Limb (tissue), 2 donors: ENCODE measurements around the gene C9orf57.
"Not testable (repeated sequence)": the region's sequence is repeated elsewhere in the genome, so short reads cannot be mapped to it uniquely, and the experiment has no call there.

Experiments
- DNase-seq, 2 donors: peaks; one replicate each; pipeline ENCODE4 v3.0.0-alpha.2; 2016; ENCODE audit errors: extremely low spot score in 2 of 2

The C9orf57 gene, protein sequence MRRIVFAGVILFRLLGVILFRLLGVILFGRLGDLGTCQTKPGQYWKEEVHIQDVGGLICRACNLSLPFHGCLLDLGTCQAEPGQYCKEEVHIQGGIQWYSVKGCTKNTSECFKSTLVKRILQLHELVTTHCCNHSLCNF

DNA sequence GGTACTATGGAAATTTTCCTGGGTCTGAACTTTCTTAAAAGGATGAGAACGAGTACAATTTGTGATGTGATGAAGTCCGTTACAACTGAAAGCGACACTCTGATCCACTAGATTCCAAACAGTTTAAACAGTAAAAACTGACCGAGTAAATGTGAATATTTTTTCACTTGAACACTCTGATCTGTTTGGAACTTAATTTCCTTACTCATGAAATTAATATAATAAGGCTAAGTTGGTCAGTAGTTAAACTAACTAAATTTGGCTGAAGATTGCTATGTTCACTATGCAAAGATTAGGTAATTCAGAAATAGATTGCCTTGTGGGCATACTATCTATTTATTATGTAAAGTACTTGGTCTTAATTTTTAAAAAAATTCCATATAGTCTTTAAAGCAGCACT is at the start of gene C9orf57:
Gene C9orf57 (minus strand): TSS at position 101 of the 400 bp plus-strand sequence. CDS start 1,282 bp downstream, outside the sequence.
- DNase-seq, result no peak

DNA sequence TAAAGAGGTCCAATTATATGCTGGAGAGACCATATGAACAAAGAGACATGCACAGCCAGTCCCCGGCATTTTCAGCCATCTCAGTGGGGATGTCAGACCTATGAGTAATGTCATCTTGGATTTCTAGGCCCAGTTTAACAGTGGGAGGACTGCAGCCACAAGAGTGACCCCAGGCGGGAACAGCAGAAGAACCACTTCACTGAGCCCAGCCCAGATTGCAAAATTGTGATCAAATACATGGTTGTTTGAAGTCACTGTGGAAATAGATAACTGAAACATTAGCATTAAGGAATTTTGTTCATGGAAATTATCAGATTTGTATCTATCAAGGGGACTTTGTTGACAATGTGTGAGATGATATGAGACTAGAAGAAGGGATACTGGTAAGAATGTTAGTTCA is 42.1 kb upstream of the C9orf57 start:
- no peak for DNase-seq

GRCh38 chr9:72095520-72095919 is 35.1 kb upstream of the C9orf57 start:
- not testable (repeated sequence) for DNase-seq

DNA sequence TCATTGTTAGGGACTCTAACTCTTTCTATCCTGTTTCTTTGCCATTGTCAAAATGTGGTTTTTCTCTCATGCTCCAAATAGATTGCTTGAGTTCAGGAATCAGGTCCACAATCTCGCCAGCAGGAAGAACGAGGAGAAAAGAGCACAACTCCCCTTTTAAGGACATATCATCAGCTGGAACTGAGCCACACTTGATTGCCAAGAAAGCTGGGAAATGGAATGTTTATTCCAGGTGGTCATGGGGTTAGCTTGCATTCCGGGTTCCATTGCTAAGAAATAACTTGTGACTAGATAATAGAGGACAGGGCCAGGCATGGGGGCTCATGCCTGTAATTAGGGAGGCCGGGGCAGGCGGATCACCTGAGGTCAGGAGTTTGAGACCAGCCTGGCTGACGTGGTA is 32.4 kb upstream of the C9orf57 start:
- DNase-seq, result no peak

DNA sequence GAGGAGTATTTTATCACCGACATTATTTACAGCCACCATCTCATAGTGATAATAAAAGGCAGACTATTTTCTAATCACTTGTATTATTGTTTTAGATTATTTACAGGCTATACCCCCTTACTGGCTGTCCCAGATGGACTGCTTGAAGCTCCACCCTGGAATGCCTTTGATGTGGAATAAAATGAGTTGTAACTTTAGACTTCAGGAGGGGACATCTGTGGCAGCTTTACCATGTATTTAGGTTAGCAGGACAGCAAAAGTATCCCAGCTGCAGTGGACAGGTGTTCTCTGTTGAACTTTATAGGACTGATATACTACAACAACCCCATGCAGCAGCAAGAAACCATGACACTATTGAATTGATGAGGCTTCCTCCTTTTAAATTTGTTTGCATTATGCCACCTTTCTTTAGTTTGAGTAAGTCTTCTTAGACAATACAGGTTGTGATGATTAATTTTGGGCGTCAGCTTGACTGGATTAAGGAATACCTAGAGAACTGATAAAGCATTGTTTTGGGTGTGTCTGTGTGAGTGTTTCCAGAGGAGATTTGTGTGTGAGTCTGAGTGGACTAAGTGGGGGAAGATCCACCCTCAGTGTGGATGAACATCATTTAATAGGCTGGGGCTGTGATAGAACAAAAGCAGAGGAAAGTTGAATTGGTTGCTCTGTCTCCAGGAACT is 29.2 kb upstream of the C9orf57 start:
- no peak for DNase-seq

DNA sequence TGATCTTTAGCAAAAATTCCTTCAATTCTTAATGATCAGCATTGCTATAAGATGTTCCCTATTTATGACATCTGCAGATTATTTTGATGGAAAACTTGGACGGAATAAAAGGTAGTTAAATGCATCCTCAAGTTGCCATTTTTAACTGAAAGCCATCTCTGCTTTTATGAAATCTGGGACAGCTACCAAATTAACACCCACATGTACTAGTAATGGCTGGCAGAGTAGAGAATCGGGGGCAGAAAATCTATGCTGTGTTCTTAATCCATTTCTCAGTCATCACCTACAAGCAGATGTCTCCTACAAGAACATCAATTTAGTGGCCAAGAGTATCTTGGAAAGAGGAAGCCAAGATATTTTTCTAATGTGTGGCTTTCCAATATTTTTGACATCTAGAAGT is 22.1 kb upstream of the C9orf57 start:
- no peak for DNase-seq

DNA sequence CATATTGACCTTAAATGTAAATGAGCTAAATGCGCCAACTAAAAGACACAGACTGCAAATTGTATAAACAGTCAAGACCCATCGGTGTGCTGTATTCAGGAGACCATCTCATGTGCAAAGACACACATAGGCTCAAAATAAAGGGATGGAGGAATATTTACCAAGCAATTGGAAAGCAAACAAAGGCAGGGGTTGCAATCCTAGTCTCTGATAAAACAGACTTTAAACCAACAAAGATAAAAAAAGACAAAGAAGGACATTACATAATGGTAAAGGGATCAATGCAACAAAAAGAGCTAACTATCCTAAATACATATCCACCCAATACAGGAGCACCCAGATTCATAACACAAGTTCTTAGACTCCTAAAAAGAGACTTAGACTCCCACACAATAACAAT is 14.3 kb upstream of the C9orf57 start:
- not testable (repeated sequence) for DNase-seq

DNA sequence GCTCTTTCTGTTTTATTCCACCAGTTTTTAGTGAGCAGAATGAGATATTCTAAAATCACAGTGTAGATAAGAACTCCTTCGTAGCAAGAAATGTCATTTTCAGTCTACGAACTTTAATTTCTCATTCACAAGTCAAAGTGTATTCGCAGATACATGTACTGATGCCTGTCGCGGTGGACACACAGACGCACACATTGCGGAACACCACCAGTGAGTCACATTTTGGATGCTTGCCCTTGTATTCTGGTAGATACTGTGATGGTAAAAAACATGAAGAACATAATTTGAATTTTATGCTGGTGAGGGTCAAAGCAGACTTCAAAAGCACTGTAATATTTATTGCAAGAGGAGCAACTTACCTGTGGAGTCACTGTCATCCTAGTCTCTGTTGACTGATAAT is 4.7 kb upstream of the C9orf57 start:
- DNase-seq, result no peak

DNA sequence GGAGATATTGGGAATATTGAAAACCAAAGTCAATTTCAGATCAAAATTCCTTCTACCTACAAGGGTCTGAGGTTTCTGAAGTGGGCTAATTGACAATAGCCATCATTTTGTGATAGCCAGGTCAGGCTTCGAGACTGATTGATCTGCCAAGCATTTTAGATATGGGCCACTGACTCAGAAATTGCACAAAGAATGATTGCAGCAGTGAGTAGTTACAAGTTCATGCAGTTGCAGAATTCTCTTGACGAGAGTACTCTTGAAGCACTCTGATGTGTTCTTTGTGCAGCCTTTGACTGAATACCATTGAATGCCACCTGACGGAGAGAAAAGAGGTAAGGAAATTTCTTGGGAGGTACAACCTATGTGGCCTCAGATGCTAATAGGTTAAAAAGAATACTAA is 8.3 kb downstream of the C9orf57 start:
- DNase-seq, result no peak

DNA sequence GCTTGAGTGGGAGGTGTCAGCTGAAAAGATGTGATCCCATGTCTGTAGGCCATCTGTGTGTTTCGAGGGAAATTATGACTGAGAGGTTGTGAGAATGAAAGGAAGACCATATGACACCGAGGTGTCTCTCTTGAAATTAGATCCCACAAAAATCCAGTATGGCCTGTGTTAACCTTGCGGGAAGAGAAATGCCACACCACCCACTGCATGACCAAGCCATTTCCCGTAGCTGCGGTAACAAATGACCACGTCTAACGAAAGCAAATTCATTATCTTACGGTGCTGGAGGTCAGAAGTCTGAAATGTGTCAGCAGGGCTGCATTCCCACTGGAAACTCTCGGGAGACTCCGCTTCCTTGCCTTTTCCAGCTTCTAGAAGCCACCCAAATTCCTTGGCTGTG is 11.6 kb downstream of the C9orf57 start:
- no peak for DNase-seq

- DNase-seq, result no peak
Measured at GRCh38 chr9:72046630-72047456, 13.6 kb downstream of the C9orf57 start.

- DNase-seq, result no peak
Measured at GRCh38 chr9:72044095-72044494, 16.3 kb downstream of the C9orf57 start.

- no peak for DNase-seq
Measured at GRCh38 chr9:72043576-72043975, 16.8 kb downstream of the C9orf57 start.

DNA sequence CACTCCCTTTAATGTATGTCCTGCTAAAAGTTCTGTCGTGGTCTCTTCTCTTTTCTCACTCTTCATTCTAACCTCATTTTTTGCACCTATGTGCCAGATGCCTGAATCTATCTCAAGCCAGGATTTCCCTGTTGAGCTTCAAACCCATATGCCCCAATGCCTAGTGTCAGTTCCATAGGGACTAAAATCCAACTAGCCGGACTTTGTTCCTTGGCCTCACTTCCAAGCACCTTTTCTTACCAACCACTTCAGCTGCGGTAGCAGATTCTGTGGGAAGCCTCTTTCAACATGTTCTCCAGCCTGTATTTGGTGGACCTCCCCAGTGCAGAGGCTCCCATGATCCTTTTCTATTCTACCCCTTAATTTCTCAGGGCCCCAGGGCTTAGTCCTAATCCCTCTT is 17.5 kb downstream of the C9orf57 start:
- DNase-seq, result no peak

GRCh38 chr9:72041775-72042194 is 18.6 kb downstream of the C9orf57 start:
- DNase-seq, result peak; percentile 39 to 53

DNA sequence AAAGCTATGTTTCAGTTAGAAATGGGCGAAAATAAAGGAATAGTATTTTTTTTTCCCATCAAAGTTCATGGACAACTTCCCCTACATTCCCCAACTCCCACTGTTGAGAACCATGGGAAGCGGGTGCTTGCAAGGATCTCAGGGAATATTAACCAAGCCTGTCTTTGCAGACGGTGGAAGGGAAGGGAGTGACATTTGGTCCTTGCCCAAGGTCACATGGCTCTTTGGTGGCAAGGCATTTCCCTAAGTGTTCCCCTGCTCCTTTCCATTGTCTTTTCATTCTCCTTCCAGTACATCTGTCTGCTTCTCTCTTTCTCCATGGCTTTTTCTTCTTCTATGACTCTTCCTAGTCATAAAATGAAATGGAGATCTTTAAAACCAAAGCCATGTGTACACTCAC is 19.0 kb downstream of the C9orf57 start:
- no peak for DNase-seq

DNA sequence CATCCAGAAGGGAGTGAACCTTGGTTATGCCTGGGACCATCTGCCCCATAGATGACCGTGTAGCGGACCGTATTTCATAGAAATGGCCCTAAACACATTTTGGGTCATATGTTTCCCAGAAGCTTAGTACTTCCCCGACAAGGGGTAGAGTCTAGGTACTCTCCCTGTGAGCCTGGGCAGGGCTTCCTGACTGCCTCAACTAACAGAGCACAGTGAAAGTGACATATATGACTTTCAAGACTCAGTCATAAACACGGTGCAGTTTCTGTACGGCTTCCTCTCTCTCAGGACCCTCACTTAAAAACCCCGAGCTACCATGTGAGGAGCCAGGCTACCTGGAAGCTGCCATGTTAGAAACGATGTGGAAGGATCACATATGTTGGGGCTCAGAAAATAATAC is 20.9 kb downstream of the C9orf57 start:
- DNase-seq, result no peak

- peak; percentile 82 to 86 for DNase-seq
Measured at GRCh38 chr9:72038890-72039410, 21.5 kb downstream of the C9orf57 start.

- DNase-seq, result no peak
Measured at GRCh38 chr9:72038408-72038807, 22.0 kb downstream of the C9orf57 start.

DNA sequence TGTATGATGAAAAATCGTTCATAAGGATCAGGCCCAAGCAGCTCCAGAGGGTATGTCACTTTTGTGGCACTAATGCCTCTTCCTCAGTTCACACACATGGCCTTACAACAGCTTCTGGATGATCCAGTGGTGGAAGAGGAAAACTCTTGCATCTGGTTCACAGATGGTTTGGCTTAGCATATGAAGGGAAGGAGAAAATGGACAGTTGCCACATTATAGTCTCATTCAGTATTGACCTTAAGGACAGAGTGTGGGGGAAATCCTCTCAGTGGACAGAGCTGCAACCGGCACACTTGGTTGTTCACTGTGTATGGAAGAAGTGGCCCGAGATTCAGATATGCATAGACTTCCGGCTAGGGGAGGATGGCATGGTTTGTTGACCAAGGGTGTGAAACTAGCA is 22.8 kb downstream of the C9orf57 start:
- DNase-seq, result no peak

- DNase-seq, result no peak
Measured at GRCh38 chr9:72030767-72031166, 29.6 kb downstream of the C9orf57 start.

DNA sequence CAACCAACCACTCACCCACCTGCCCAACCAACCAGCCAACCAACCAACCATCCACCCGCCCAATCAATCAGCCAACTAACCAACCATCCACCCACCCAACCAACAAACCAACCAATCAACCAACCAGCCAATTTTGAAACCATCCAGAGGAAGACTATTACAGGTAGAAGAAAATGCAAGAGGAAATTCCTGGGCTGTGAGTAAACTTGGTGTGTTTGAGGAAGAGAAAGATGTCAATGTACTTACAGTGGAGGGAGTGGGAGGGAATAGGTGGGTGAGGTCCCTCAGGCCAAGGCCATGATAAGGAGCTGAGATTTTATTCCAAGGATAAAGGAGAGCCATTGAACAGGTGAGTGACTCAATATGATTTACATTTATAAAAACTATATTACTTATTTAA is 30.4 kb downstream of the C9orf57 start:
- DNase-seq, result no peak
